Chondrocyte (in vitro differentiated cells): Measurements from ENCODE around the gene MEIKIN. TPM values are rescaled to one million over a fixed set of nuclear protein-coding genes. Genes with fewer than 3 reads are reported as not detected.

ENCODE experiments used
- DNase-seq: peaks from one replicate; pipeline ENCODE4 v3.0.0; 2021; ENCODE audit warnings: mixed read lengths, low spot score
- H3K27ac Mint-ChIP-seq: one replicate; pipeline ENCODE4 v1.8.0; 2021; ENCODE audit warnings: mild to moderate bottlenecking, moderate library complexity, mixed read lengths; ENCODE audit not compliant: unreplicated experiment
- H3K27me3 Mint-ChIP-seq: 2 replicates; pipeline ENCODE4 v1.8.0; 2021; ENCODE audit warnings: low read depth, mixed read lengths
- H3K36me3 Mint-ChIP-seq: 2 replicates; pipeline ENCODE4 v1.8.0; 2021; ENCODE audit warnings: low read depth, mixed read lengths
- H3K4me1 Mint-ChIP-seq: 2 replicates; pipeline ENCODE4 v1.8.0; 2021; ENCODE audit warnings: low read depth, mild to moderate bottlenecking, mixed read lengths
- H3K4me3 Mint-ChIP-seq: one replicate; pipeline ENCODE4 v1.8.0; 2021; ENCODE audit warnings: mild to moderate bottlenecking, moderate library complexity, mixed read lengths; ENCODE audit not compliant: unreplicated experiment
- H3K9me3 Mint-ChIP-seq: 2 replicates; pipeline ENCODE4 v1.8.0; 2021; ENCODE audit warnings: low read depth, mixed read lengths
- long read RNA-seq: library from polyadenylated mRNA; stranded (forward); transcript quantifications from one replicate; pipeline ENCODE4 v2.0.0, GENCODE V29; 2021
- total RNA-seq: library from RNA; stranded (reverse); gene quantifications from 3 replicates; pipeline ENCODE4 v1.2.1, GENCODE V29; 2021
- TF ChIP-seq, protein P1 (sequence below): fragments of 200-600 bp; sonication (generic); IDR thresholded peaks from 2 replicates; pipeline ENCODE4 v1.5.0; 2021; ENCODE audit warnings: antibody characterized with exemption, mild to moderate bottlenecking, moderate library complexity

Gene MEIKIN, protein sequence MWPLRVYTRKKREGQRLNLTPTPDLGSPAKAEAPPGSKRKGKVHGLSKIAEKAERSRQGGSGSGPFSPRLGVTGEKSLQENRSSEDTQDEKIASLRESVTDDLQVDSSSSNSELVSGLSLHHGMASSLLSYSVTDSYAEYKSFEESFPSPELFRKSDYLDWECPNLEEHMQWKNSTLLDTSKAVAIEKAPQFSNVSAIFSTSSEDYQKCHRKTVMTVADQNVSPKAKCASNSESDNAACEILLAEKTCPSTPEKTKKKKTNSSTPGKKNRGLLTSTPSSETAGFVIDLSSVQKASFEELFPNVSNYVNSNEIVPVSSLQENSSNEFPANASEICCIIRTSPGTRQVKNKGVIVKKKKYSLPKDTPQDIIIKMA
- not detected in 3 replicates for total RNA-seq
- long read RNA-seq: 0 reads

DNA sequence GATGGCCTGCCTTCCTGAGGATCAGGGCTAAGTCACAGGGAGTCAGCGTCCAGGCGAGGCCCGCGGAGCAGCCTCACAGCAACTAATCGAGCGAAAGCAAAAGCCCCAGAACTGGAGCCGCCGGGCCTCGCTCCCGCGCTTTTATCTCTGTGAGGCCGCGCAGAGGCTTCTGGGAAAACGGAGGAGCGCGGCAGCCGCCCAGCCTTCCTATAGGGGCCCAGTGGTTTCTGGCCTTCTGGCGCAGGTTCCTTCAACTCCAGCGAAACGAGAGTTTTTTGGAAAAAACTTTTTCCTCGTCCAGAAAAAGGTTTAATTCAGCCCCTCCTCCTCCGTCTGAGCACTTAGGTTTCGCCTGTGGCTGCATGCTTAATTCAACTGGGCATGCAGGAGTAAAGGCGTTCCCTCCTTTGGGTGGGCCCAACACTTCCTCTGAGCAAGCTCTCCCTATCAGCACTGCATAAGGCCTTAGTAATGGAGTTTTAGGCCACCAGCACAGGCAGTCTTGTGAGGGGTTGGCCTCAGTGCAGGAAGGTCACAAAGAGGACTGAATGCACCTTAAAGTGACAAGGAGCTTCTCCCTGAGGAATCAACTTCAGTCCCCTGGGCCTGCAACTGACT, at the start of gene MEIKIN:
TSS of gene MEIKIN (minus strand) at position 113 of the 618 bp plus-strand sequence. CDS start 158 bp downstream, outside the sequence.
- H3K27me3 Mint-ChIP-seq: peaks cover 17% of the 10 kb centered on the region
- no peak within 1 kb of the TSS for H3K27ac Mint-ChIP-seq
- H3K4me1 Mint-ChIP-seq: no peaks in the 10 kb centered on the region
- no peak within 1 kb of the TSS for H3K4me3 Mint-ChIP-seq
- TF ChIP-seq, protein P1, sequence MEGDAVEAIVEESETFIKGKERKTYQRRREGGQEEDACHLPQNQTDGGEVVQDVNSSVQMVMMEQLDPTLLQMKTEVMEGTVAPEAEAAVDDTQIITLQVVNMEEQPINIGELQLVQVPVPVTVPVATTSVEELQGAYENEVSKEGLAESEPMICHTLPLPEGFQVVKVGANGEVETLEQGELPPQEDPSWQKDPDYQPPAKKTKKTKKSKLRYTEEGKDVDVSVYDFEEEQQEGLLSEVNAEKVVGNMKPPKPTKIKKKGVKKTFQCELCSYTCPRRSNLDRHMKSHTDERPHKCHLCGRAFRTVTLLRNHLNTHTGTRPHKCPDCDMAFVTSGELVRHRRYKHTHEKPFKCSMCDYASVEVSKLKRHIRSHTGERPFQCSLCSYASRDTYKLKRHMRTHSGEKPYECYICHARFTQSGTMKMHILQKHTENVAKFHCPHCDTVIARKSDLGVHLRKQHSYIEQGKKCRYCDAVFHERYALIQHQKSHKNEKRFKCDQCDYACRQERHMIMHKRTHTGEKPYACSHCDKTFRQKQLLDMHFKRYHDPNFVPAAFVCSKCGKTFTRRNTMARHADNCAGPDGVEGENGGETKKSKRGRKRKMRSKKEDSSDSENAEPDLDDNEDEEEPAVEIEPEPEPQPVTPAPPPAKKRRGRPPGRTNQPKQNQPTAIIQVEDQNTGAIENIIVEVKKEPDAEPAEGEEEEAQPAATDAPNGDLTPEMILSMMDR: no peak
- no peak for DNase-seq
- no peaks in the 10 kb centered on the region for H3K36me3 Mint-ChIP-seq
- H3K9me3 Mint-ChIP-seq: no peaks in the 10 kb centered on the region

DNA sequence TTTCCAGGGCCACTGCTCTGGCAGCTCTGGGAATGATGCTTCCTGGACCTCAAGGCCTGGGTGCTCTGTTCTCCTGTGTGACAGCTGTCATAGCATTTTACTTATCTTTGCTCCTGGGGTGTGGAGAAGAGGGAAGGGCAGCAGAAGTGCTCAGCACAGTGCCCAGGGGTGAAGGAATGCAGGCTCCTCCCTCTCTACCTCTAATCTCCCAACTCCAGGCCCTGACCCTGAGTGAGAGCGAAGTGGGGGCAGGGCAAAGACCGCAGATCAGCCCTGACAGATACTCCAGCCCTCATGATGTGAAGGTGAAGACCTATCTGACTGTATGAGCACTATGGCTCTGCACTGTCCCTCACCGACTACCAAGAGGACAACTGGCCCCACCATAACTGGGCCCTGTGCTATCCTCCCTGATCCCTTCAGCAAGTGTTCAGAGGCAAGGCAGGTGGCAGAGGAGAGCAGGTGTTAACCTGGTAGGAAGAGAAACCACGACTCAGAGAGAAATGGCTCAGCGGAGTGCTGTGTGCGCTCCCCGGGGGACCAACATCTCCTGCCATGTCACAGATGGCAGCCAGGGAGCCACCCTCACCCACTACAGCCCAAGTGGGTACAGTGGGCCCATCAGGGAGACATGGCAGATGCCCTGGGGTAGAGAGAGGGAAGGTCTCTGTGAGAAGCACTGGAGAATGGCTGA, 49.2 kb upstream of the MEIKIN start:
- H3K4me1 Mint-ChIP-seq: no peaks in the 10 kb centered on the region
- H3K27ac Mint-ChIP-seq: no peak overlapping the region
- no peak overlapping the region for H3K4me3 Mint-ChIP-seq
- H3K27me3 Mint-ChIP-seq: peaks cover 11% of the 10 kb centered on the region
- TF ChIP-seq, protein P1: no peak
- H3K9me3 Mint-ChIP-seq: no peaks in the 10 kb centered on the region
- DNase-seq: peak; percentile 71
- no peaks in the 10 kb centered on the region for H3K36me3 Mint-ChIP-seq

DNA sequence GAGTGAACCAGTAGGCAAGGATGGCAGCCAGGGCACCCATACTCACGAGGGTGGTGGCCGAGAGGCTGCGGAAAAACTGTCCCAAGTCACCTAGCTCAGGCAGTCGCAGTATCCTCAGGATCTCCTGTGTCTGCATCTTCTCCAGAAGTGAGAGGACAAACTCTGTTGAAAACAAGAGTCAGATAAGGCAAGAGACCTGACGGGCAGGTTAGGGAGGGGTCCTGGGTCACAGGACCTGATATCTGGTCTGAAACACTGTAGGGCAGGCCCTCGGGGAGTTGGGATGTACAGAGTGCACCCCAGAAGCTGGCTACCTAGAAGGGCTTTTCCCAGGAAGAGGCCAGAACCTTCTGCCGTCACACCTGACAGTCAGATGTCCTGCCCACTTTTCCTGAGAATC, 48.6 kb upstream of the MEIKIN start:
- Mint-ChIP-seq H3K4me1 (no peaks in the 10 kb centered on the region), H3K4me3 (no peak overlapping the region), H3K27ac (no peak overlapping the region), H3K36me3 (no peaks in the 10 kb centered on the region), H3K9me3 (no peaks in the 10 kb centered on the region), H3K27me3 (peaks cover 11% of the 10 kb centered on the region)
- DNase-seq: peak; percentile 49
- TF ChIP-seq, protein P1: no peak

DNA sequence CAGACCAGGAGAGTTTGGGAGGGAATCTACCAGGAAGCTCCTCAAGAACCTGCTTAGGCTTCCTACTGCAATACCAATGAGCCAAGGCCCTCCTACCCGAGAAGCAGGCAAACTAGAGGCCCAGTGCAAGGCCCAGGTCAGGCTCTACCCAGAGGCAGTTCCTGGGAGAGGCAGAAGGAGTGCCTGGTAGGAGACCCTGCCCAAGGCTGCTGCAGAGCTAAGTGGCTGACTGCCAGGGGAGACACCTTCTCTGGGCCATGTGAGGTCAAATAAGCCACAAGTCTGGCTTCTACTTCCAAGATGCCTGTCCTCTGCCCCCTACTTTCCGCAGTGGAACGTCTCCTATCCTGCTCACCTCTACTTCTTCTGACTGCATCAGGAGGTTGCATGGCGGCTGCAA, 48.2 kb upstream of the MEIKIN start:
- peaks cover 11% of the 10 kb centered on the region for H3K27me3 Mint-ChIP-seq
- no peak overlapping the region for H3K4me3 Mint-ChIP-seq
- H3K27ac Mint-ChIP-seq: no peak overlapping the region
- DNase-seq: peak; percentile 51
- TF ChIP-seq, protein P1: no peak
- no peaks in the 10 kb centered on the region for H3K4me1 Mint-ChIP-seq
- no peaks in the 10 kb centered on the region for H3K36me3 Mint-ChIP-seq
- H3K9me3 Mint-ChIP-seq: no peaks in the 10 kb centered on the region

DNA sequence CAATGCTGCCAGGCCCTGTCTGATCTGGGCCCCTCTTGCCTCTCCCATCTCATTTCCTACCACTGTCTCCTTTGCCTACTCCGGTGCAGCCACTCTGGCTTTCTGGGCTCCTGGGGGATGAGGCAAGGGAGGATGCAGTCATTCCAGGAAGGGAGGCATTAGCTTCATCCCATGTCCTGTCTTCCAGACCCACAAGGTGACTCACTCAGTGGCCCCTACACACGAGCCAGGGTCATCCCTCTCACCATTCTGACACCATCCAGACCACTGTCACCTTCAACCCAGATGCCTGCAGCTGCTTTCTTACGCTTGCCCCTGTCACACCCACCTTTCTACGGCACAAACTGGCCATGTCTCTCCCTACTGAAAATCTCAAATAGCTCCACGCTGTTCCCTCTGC, 46.9 kb upstream of the MEIKIN start:
- Mint-ChIP-seq H3K9me3 (no peaks in the 10 kb centered on the region), H3K36me3 (no peaks in the 10 kb centered on the region), H3K27ac (no peak overlapping the region), H3K27me3 (peaks cover 11% of the 10 kb centered on the region), H3K4me1 (no peaks in the 10 kb centered on the region), H3K4me3 (no peak overlapping the region)
- TF ChIP-seq, protein P1: no peak
- peak; percentile 37 for DNase-seq
